Measurements from ENCODE around the gene RASL10A. TPM values are rescaled to one million over a fixed set of nuclear protein-coding genes. Genes with fewer than 3 reads are reported as not detected.
A peak's percentile ranks its signal among the peaks of the same experiment; 100 is the strongest.

RASL10A gene
- total and polyA plus RNA-seq, 9 of the 15 experiments (the other 6 are each of a cell fraction or from before 2014, with no cell fraction given), result 0.17 to 1.2 (median 0.45) TPM; not detected in 3

GRCh38 chr22:29267858-29268510 lies 47.5 kb downstream of the RASL10A start, which contains the start of the genes EWSR1 and RHBDD3 (continued):
- peak; percentile 51; the same call in 1 of the 2 replicates for TF ChIP-seq MGA (IDR thresholded peaks at IDR 0.05)
- TF ChIP-seq TEAD1 (CRISPR knock-in tag; IDR thresholded peaks at IDR 0.05), result peak; percentile 44 to 55; a peak in 2 of 4 replicates
- peak; percentile 53 for TF ChIP-seq CHD2 (IDR thresholded peaks at IDR 0.05; ENCODE audit: low read depth, low read length)
- peak; percentile 67 for TF ChIP-seq NEUROD1 (IDR thresholded peaks at IDR 0.05; ENCODE audit: borderline replicate concordance, low read depth, low read length, partially characterized antibody)
- no peak for TF ChIP-seq ZNF77 (CRISPR knock-in tag; IDR thresholded peaks at IDR 0.05)
- TF ChIP-seq POLR2AphosphoS5 (IDR thresholded peaks at IDR 0.05; ENCODE audit: control insufficient read depth, insufficient read depth, low read depth, low read length), result peak; percentile 39; the same call in 1 of the 2 replicates
- TF ChIP-seq XRCC4 (IDR thresholded peaks at IDR 0.05; ENCODE audit: extremely low read depth, insufficient read depth, insufficient read length), result no peak
- TF ChIP-seq GATAD2B (IDR thresholded peaks at IDR 0.05; ENCODE audit: borderline replicate concordance), result peak; percentile 66
- no peak; the same call in 1 of the 2 replicates for TF ChIP-seq ESRRA (IDR thresholded peaks at IDR 0.05; ENCODE audit: borderline replicate concordance, low read depth)
- peak; percentile 88 for TF ChIP-seq HMGN3 (IDR thresholded peaks at IDR 0.05; ENCODE audit: borderline replicate concordance, extremely low read depth, insufficient read length, low read depth, low read length)
- peak in 1 of 2 experiments; percentile 90; a peak in 1 of 4 replicates for TF ChIP-seq SIN3A (IDR thresholded peaks at IDR 0.05; ENCODE audit: borderline replicate concordance in 2 of 2, control insufficient read depth in 1 of 2, low read depth in 2 of 2, low read length in 2 of 2)
- peak; percentile 85 for TF ChIP-seq TAF9B (IDR thresholded peaks at IDR 0.05; ENCODE audit: partially characterized antibody)
- TF ChIP-seq EP300 (IDR thresholded peaks at IDR 0.05; ENCODE audit: low read length), result peak; percentile 24
- no peak for TF ChIP-seq SMARCE1 (IDR thresholded peaks at IDR 0.05)
- peak in 1 of 2 experiments; percentile 61; a peak in 1 of 4 replicates for TF ChIP-seq ARNT (IDR thresholded peaks at IDR 0.05)

Measured in K562 (cell line).